B cell (primary cell): ENCODE measurements around the gene SLC2A1. TPM values are rescaled to one million over a fixed set of nuclear protein-coding genes. Genes with fewer than 3 reads are reported as not detected.

ENCODE experiments used
- ATAC-seq: fragments of 200-7000 bp; cut with Tn5 transposase; one replicate; pipeline ENCODE4 v1.10.0; 2021; ENCODE audit warnings: low read depth, mild to moderate bottlenecking, moderate number of reproducible peaks, moderate library complexity
- CTCF ChIA-PET: fragments of 350-600 bp; sonication (Branson Sonifier 250); formaldehyde crosslinking; loops from one replicate; lab custom pipeline; 2021; ENCODE audit warnings: antibody characterized with exemption, inconsistent platforms; lab: Charles Lee
- POLR2A ChIA-PET: fragments of 350-600 bp; sonication (Branson Sonifier 250); formaldehyde crosslinking; loops from one replicate; lab custom pipeline; 2021; ENCODE audit warnings: antibody characterized with exemption; lab: Charles Lee
- DNase-seq: peaks from one replicate; pipeline ENCODE4 v3.0.0; 2013
- H2AFZ ChIP-seq: 2 replicates; pipeline ENCODE4 v1.6.1; 2012; ENCODE audit warnings: mild to moderate bottlenecking, low read depth, low read length; ENCODE audit not compliant: insufficient read depth, poor library complexity, severe bottlenecking
- H3K27ac ChIP-seq, 2 donors: 1 replicate in 1 of 2; 2 replicates in 1 of 2; pipeline ENCODE4 v1.5.1; 2012 to 2013; ENCODE audit warnings: low read length in 2 of 2, mild to moderate bottlenecking in 2 of 2, moderate library complexity in 1 of 2
- H3K27me3 ChIP-seq, 4 experiments: fragments of 200-600 bp in 1 of 4; sonication (generic) in 1 of 4; replicated peaks in 1 of 4; 1 replicate in 2 of 4; 2 replicates in 2 of 4; pipeline versions ENCODE4 v1.6.1 to v1.7.0; 2013 to 2016; ENCODE audit warnings: low read length in 3 of 4, mild to moderate bottlenecking in 2 of 4, mixed read lengths in 1 of 4, moderate library complexity in 1 of 4; ENCODE audit not compliant: insufficient read depth in 4 of 4, control insufficient read depth in 3 of 4; ENCODE audit errors: control extremely low read depth in 1 of 4
- H3K36me3 ChIP-seq, 2 experiments: replicated peaks in 1 of 2; 1 replicate in 1 of 2; 2 replicates in 1 of 2; pipeline versions ENCODE4 v1.6.1 to v1.7.1; 2013; ENCODE audit warnings: low read length in 1 of 2; ENCODE audit not compliant: insufficient read depth in 2 of 2, control insufficient read depth in 1 of 2; ENCODE audit errors: control extremely low read depth in 1 of 2, extremely low read depth in 1 of 2
- H3K4me1 ChIP-seq, 2 donors: fragments of 200-600 bp in 1 of 2; sonication (generic) in 1 of 2; 1 replicate in 1 of 2; 2 replicates in 1 of 2; pipeline versions ENCODE4 v1.5.1 to v1.6.1; 2013 to 2017; ENCODE audit warnings: low read length in 2 of 2; ENCODE audit not compliant: control insufficient read depth in 2 of 2, insufficient read depth in 2 of 2
- H3K4me2 ChIP-seq: replicated peaks from 2 replicates; pipeline ENCODE3; 2012; ENCODE audit warnings: mild to moderate bottlenecking, low read depth, low read length; ENCODE audit not compliant: poor library complexity, severe bottlenecking
- H3K4me3 ChIP-seq, 5 experiments: fragments of 200-600 bp in 1 of 5; sonication (generic) in 1 of 5; 1 replicate in 3 of 5; 2 replicates in 2 of 5; pipeline versions ENCODE4 v1.5.1 to v1.7.0; 2011 to 2016; ENCODE audit warnings: low read length in 4 of 5, mild to moderate bottlenecking in 4 of 5, low read depth in 2 of 5, control low read depth in 1 of 5, moderate library complexity in 1 of 5; ENCODE audit not compliant: insufficient read depth in 1 of 5; ENCODE audit errors: control extremely low read depth in 1 of 5, extremely low read depth in 1 of 5
- H3K79me2 ChIP-seq: fragments of 200-600 bp; sonication (generic); one replicate; pipeline ENCODE4 v1.6.0; 2016; ENCODE audit warnings: low read length; ENCODE audit not compliant: control insufficient read depth, insufficient read depth
- H3K9ac ChIP-seq: fragments of 200-600 bp; sonication (generic); 2 replicates; pipeline ENCODE4 v1.6.1; 2017; ENCODE audit warnings: mild to moderate bottlenecking, low read length, moderate library complexity
- H3K9me3 ChIP-seq, 3 donors: one replicate each; pipeline versions ENCODE4 v1.6.1 to v1.7.1; 2013; ENCODE audit warnings: low read length in 2 of 3; ENCODE audit not compliant: control insufficient read depth in 2 of 3, insufficient read depth in 1 of 3; ENCODE audit errors: control extremely low read depth in 1 of 3
- H4K20me1 ChIP-seq: 2 replicates; pipeline ENCODE4 v1.6.0; 2012; ENCODE audit warnings: mild to moderate bottlenecking, low read length; ENCODE audit not compliant: insufficient read depth, control insufficient read depth, poor library complexity, severe bottlenecking
- H3K27ac Mint-ChIP-seq: one replicate; pipeline ENCODE4 v1.8.0; 2021; ENCODE audit warnings: mixed read lengths
- H3K27me3 Mint-ChIP-seq: one replicate; pipeline ENCODE4 v1.8.0; 2021; ENCODE audit warnings: mixed read lengths
- H3K4me1 Mint-ChIP-seq: one replicate; pipeline ENCODE4 v1.8.0; 2021; ENCODE audit warnings: mixed read lengths
- H3K4me3 Mint-ChIP-seq: one replicate; pipeline ENCODE4 v1.8.0; 2021; ENCODE audit warnings: mixed read lengths
- H3K9me3 Mint-ChIP-seq: one replicate; pipeline ENCODE4 v1.8.0; 2022; ENCODE audit warnings: mixed read lengths; ENCODE audit not compliant: insufficient read depth
- CTCF ChIP-seq: fragments of 200-600 bp; IDR thresholded peaks from one replicate; pipeline ENCODE4 v1.8.0; 2022; ENCODE audit warnings: antibody characterized with exemption, mild to moderate bottlenecking
- EZH2 ChIP-seq: IDR thresholded peaks from 2 replicates; pipeline ENCODE4 v1.6.1; 2012; ENCODE audit warnings: borderline replicate concordance, low read depth, mild to moderate bottlenecking, moderate library complexity, low read length; ENCODE audit not compliant: insufficient read depth, poor library complexity, severe bottlenecking
- WGBS: methylation state at CpG from one replicate; pipeline ENCODE4 v1.1.5; 2013; ENCODE audit warnings: missing lambda C conversion rate; ENCODE audit not compliant: insufficient coverage; 5-methylcytosine and 5-hydroxymethylcytosine counted together
- intact Hi-C: fragments of 100-400 bp; cut with micrococcal nuclease; formaldehyde crosslinking; loops from one replicate; pipeline ENCODE4 v1.10.0; 2022
- polyA plus RNA-seq: library from polyadenylated mRNA; depleted of rRNA; stranded (reverse); fragments of >200 nt; gene quantifications from 2 replicates; pipeline ENCODE4 v1.2.3, GENCODE V29; 2012
- total RNA-seq, 2 donors: library from RNA; stranded (reverse); fragments of 120-200 nt in 1 of 2; gene quantifications; 1 replicate in 1 of 2; 2 replicates in 1 of 2; pipeline versions ENCODE4 v1.2.3 to v1.2.4, GENCODE V29; 2013 to 2022

SLC2A1 gene
- total and polyA plus RNA-seq, 2 donors (not counting 1 experiment from before 2014, with no cell fraction given), result 223 to 240 TPM

- Histone ChIP-seq H3K36me3 (peaks cover 0 to 4% of the 10 kb centered on the region in 2 experiments), H2AFZ (no peak overlapping the region), H3K4me2 (no peak overlapping the region), H3K4me3 (no peak overlapping the region), H3K79me2 (no peaks in the 10 kb centered on the region), H3K27ac (no peak overlapping the region), H3K9ac (no peak overlapping the region), H4K20me1 (no peaks in the 10 kb centered on the region), H3K4me1 (no peaks in the 10 kb centered on the region), H3K27me3 (no peaks in the 10 kb centered on the region), H3K9me3 (no peaks in the 10 kb centered on the region)
- Mint-ChIP-seq H3K9me3 (no peaks in the 10 kb centered on the region), H3K27me3 (no peaks in the 10 kb centered on the region), H3K4me3 (no peak overlapping the region), H3K27ac (no peak overlapping the region), H3K4me1 (no peaks in the 10 kb centered on the region)
- no peak for TF ChIP-seq EZH2
- TF ChIP-seq CTCF, result no peak
- intact Hi-C loops, result no loop called here
- ChIA-PET POLR2A (interaction anchor here (0.6 kb wide), 1 partner anchor 41 kb away, joined by 3 read pairs; no protein-coding TSS in a partner anchor), CTCF (interaction anchor here (1.2 to 3.2 kb wide), 3 partner anchors 51 to 100 kb away, joined by 3 to 14 read pairs (median 11); no protein-coding TSS in a partner anchor)
- WGBS, result 96% methylated on average over 11 of the region's 11 CpGs
- DNase-seq (no peak), ATAC-seq (no peak)
These were observed 14.6 kb upstream of the SLC2A1 start for GRCh38 chr1:42973286-42973685.

GRCh38 chr1:42971841-42972291 is 13.2 kb upstream of the SLC2A1 start:
- intact Hi-C loops, result no loop called here
- Histone ChIP-seq H3K36me3 (peaks cover 0 to 4% of the 10 kb centered on the region in 2 experiments), H4K20me1 (no peaks in the 10 kb centered on the region), H3K9ac (no peak overlapping the region), H3K4me1 (no peaks in the 10 kb centered on the region), H3K4me2 (no peak overlapping the region), H3K27me3 (no peaks in the 10 kb centered on the region), H3K27ac (no peak overlapping the region), H2AFZ (no peak overlapping the region), H3K79me2 (no peaks in the 10 kb centered on the region), H3K9me3 (no peaks in the 10 kb centered on the region), H3K4me3 (no peak overlapping the region)
- Mint-ChIP-seq H3K4me3 (no peak overlapping the region), H3K9me3 (no peaks in the 10 kb centered on the region), H3K4me1 (no peaks in the 10 kb centered on the region), H3K27ac (no peak overlapping the region), H3K27me3 (no peaks in the 10 kb centered on the region)
- 100% methylated on average over 1 of the region's 4 CpGs for WGBS
- TF ChIP-seq EZH2 (no peak), CTCF (no peak)
- ChIA-PET CTCF (interaction anchor here (0.6 to 1.3 kb wide), 6 partner anchors 13 to 593 kb away, joined by 3 to 7 read pairs (median 4); no protein-coding TSS in a partner anchor), POLR2A (interaction anchor here (0.7 to 1.1 kb wide), 2 partner anchors 12 to 135 kb away, joined by 3 to 9 read pairs; no protein-coding TSS in a partner anchor)
- no peak for ATAC-seq
- no peak for DNase-seq
